CD4-positive, CD25-positive, alpha-beta regulatory T cell (primary cell): ENCODE results near the gene FMOD. TPM values are rescaled to one million over a fixed set of nuclear protein-coding genes. Genes with fewer than 3 reads are reported as not detected.
"Not testable (repeated sequence)": the region's sequence is repeated elsewhere in the genome, so short reads cannot be mapped to it uniquely, and the experiment has no call there.

Source experiments
- ATAC-seq, 2 donors: fragments of 150-1000 bp; cut with Tn5 transposase; one replicate each; pipeline ENCODE4 v1.10.0; 2021; ENCODE audit warnings: low read depth in 2 of 2, moderate number of reproducible peaks in 2 of 2, moderate library complexity in 1 of 2
- DNase-seq, 3 donors: peaks; one replicate each; pipeline versions ENCODE4 v3.0.0 to v3.0.0-alpha.2; 2012 to 2022; ENCODE audit warnings: mixed read lengths in 1 of 3
- H3K27ac ChIP-seq: one replicate; pipeline ENCODE4 v1.7.0; 2013; ENCODE audit warnings: mild to moderate bottlenecking, low read length; ENCODE audit not compliant: insufficient read depth, poor library complexity, severe bottlenecking
- H3K27me3 ChIP-seq: one replicate; pipeline ENCODE4 v1.7.0; 2013; ENCODE audit warnings: low read length; ENCODE audit not compliant: control insufficient read depth, insufficient read depth
- H3K36me3 ChIP-seq: one replicate; pipeline ENCODE4 v1.7.0; 2013; ENCODE audit warnings: mild to moderate bottlenecking, low read length, moderate library complexity; ENCODE audit not compliant: control insufficient read depth, insufficient read depth
- H3K4me1 ChIP-seq: 2 replicates; pipeline ENCODE4 v1.7.0; 2013; ENCODE audit warnings: mild to moderate bottlenecking, low read length; ENCODE audit not compliant: insufficient read depth, control insufficient read depth, poor library complexity, severe bottlenecking
- H3K4me3 ChIP-seq: one replicate; pipeline ENCODE4 v1.7.0; 2013; ENCODE audit warnings: low read depth, mild to moderate bottlenecking, low read length, moderate library complexity
- H3K9me3 ChIP-seq, 2 experiments: 1 replicate in 1 of 2; 2 replicates in 1 of 2; pipeline ENCODE4 v1.7.0; 2013; ENCODE audit warnings: low read length in 2 of 2, mild to moderate bottlenecking in 1 of 2, moderate library complexity in 1 of 2; ENCODE audit not compliant: control insufficient read depth in 2 of 2
- H3K27ac Mint-ChIP-seq, 3 donors: one replicate each; pipeline ENCODE4 v1.8.0; 2020 to 2022; ENCODE audit warnings: mild to moderate bottlenecking in 3 of 3, mixed read lengths in 3 of 3, moderate library complexity in 2 of 3
- H3K27me3 Mint-ChIP-seq: one replicate; pipeline ENCODE4 v1.8.0; 2022; ENCODE audit warnings: mild to moderate bottlenecking, mixed read lengths
- H3K36me3 Mint-ChIP-seq: one replicate; pipeline ENCODE4 v1.8.0; 2020; ENCODE audit warnings: mixed read lengths
- H3K4me1 Mint-ChIP-seq, 4 donors: one replicate each; pipeline ENCODE4 v1.8.0; 2020 to 2022; ENCODE audit warnings: mixed read lengths in 4 of 4, mild to moderate bottlenecking in 1 of 4
- H3K4me3 Mint-ChIP-seq, 4 donors: one replicate each; pipeline ENCODE4 v1.8.0; 2020 to 2022; ENCODE audit warnings: mild to moderate bottlenecking in 4 of 4, mixed read lengths in 4 of 4, moderate library complexity in 3 of 4
- H3K9me3 Mint-ChIP-seq, 7 donors: one replicate each; pipeline ENCODE4 v1.8.0; 2020 to 2022; ENCODE audit warnings: mixed read lengths in 7 of 7, mild to moderate bottlenecking in 3 of 7, moderate library complexity in 2 of 7
- polyA plus RNA-seq, 4 donors: library from polyadenylated mRNA; unstranded; fragments of 300-500 nt; fragmentation: Illumina TruSeq; gene quantifications; one replicate each; pipeline ENCODE4 v1.2.3, GENCODE V29; 2021
- total RNA-seq: library from RNA; stranded (reverse); gene quantifications from one replicate; pipeline ENCODE4 v1.2.3, GENCODE V29; 2022

The FMOD gene
- total and polyA plus RNA-seq, 5 donors from 2014 or later: not detected

DNA sequence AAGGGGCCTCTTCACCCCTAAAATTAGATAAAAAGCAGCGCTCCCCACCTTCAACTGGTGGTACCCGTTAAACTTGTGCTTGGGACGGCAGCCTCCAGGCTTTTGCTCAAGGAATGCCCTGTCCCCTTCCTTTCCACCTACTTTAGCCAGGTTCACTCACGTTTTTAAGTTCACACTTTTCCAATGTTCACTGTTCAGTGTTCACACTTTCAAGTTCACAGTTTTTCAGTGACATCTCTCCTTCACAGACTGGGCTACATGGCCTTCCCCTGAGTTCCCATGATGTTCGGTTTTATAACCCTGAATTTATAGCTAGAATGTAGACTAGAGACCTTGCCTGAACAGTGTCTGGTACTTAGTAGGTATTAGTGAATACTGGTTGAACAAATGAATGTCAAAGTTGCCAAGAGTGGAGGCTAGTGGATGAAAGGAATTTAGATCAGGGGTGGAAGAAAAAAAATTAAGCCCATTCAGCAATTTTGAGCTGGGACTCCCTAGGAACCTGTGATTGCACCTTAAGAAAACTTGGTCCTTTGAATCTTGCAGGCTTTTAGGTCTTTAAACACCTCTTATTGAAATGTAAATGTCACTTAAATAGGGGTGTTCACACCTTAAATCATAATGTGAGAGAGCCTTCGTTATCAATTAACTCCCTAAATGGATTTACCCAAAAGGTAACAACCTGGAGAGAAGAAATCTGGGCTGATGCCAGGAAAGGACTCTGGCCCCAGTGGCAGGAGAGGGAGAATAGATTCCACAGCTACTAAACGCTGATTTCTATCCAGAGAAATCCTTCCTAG lies 33.3 kb downstream of the FMOD start:
- Histone ChIP-seq H3K36me3 (no peaks in the 10 kb centered on the region), H3K9me3 (no peaks in the 10 kb centered on the region), H3K27ac (no peak overlapping the region), H3K4me1 (peaks cover 47% of the 10 kb centered on the region), H3K4me3 (no peak overlapping the region), H3K27me3 (no peaks in the 10 kb centered on the region)
- H3K4me3 Mint-ChIP-seq: peak overlapping the region in 2 of 4 donors; percentile 7 to 61
- peaks cover 32 to 81% (median 58%) of the 10 kb centered on the region in 4 donors for H3K4me1 Mint-ChIP-seq
- DNase-seq: no peak
- H3K27me3 Mint-ChIP-seq: no peaks in the 10 kb centered on the region
- no peak for ATAC-seq
- H3K27ac Mint-ChIP-seq: peak overlapping the region in 2 of 3 donors; percentile 78 to 98
- H3K9me3 Mint-ChIP-seq: no peaks in the 10 kb centered on the region
- peaks cover 8% of the 10 kb centered on the region for H3K36me3 Mint-ChIP-seq

DNA sequence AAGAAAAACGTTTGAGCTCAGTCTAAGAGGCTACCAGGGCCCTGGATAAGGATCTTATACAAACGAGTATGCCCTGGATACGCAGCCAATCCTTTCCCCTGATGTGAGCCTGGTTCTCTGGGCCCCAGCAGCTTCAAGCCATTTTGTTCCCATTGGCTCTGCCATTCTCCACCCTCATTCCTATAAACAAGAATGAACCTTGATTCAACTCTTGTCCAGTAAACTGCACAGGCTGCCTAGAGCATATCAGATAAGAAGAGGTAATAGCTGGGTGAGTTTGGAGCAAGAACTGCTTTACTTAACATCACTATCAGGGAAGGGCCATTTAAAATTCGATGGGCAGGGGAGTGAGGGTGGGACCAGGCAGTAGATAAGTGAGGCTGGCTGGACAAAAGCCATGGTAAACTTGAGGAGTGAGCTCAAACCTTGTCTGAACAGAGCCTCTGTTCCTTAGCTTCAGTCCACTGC lies 34.3 kb downstream of the FMOD start:
- Mint-ChIP-seq H3K27me3 (no peaks in the 10 kb centered on the region), H3K36me3 (peaks cover 10% of the 10 kb centered on the region), H3K9me3 (no peaks in the 10 kb centered on the region), H3K27ac (peak overlapping the region; percentile 53 to 86 (median 77)), H3K4me3 (no peak overlapping the region), H3K4me1 (peaks cover 26 to 77% (median 52%) of the 10 kb centered on the region in 4 donors)
- Histone ChIP-seq H3K36me3 (no peaks in the 10 kb centered on the region), H3K4me3 (no peak overlapping the region), H3K27me3 (no peaks in the 10 kb centered on the region), H3K4me1 (peaks cover 40% of the 10 kb centered on the region), H3K27ac (no peak overlapping the region), H3K9me3 (no peaks in the 10 kb centered on the region)
- DNase-seq (no peak), ATAC-seq (no peak)

DNA sequence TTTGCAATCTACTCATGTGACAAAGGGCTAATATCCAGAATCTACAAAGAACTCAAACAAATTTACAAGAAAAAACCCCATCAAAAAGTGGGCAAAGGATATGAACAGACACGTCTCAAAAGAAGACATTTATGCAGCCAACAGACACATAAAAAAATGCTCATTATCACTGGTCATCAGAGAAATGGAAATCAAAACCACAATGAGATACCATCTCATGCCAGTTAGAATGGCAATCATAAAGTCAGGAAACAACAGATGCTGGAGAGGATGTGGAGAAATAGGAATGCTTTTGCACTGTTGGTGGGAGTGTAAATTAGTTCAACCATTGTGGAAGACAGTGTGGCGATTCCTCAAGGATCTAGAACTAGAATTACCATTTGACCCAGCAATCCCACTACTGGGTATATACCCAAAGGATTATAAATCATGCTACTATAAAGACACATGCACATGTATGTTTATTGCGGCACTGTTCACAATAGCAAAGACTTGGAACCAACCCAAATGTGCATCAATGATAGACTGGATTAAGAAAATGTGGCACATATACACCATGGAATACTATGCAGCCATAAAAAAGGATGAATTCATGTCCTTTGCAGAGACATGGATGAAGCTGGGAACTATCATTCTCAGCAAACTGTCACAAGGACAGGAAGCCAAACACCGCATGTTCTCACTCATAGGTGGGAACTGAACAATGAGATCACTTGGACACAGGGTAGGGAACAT lies 36.7 kb downstream of the FMOD start:
- DNase-seq, H3K27me3 ChIP-seq, H3K4me3 ChIP-seq, H3K9me3 Mint-ChIP-seq, H3K9me3 ChIP-seq, H3K27ac ChIP-seq, ATAC-seq, H3K27me3 Mint-ChIP-seq: not testable (repeated sequence)
- peaks cover 27 to 77% (median 55%) of the 10 kb centered on the region in 4 donors for H3K4me1 Mint-ChIP-seq
- H3K27ac Mint-ChIP-seq: peak overlapping the region in 1 of 3 donors; percentile 67
- H3K4me1 ChIP-seq: peaks cover 32% of the 10 kb centered on the region
- peak overlapping the region in 3 of 4 donors; percentile 35 to 59 (median 42) for H3K4me3 Mint-ChIP-seq
- peaks cover 28% of the 10 kb centered on the region for H3K36me3 Mint-ChIP-seq
- peaks cover 17% of the 10 kb centered on the region for H3K36me3 ChIP-seq

DNA sequence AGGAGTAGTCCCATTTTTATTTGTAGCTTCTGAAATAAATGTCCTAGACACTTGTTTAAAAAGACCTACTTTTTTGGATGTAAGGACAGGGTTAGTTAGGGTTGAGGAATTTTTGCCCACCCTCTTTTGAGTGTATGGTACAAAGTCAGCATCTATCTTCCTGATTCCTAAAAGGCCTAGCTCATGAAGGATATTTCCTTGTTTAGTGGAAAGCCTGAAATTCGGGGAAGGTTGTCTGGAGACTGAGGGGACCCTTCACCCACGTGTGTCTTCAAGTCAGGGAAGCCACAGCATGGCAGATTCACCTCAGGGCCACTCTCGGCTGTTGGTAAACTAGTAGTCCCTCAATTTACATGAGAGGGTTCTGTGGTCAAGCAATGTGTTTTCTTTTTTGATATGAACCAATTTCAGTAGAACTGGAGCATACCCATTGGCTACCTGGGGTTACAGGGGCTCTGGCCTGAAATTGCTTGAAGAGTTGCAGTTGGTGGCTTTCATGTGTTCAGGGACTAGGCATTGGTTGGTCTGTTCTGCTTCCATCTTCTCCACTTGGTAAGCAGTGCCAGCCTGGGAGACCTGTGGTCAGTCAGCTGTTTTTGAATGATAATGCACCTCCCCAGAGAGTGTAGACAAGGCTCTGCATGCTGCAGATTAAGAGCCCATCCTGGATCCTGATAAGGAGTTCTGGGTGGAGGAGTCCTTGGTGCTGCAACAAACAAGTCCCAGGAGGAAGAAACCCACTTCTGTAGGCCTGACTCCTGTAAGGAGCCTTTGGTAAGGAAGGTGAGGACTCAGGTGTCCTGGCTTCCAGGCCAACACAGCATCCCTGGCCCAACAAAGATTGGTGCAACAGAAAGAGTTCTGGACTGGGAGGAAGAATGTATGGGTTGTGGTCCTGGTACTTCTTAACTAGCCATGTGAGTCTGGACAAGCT lies 39.3 kb downstream of the FMOD start:
- Histone ChIP-seq H3K27ac (no peak overlapping the region), H3K36me3 (peaks cover 42% of the 10 kb centered on the region), H3K4me1 (peaks cover 51% of the 10 kb centered on the region), H3K9me3 (no peaks in the 10 kb centered on the region), H3K27me3 (no peaks in the 10 kb centered on the region), H3K4me3 (peak overlapping the region; percentile 19)
- no peaks in the 10 kb centered on the region for H3K9me3 Mint-ChIP-seq
- H3K36me3 Mint-ChIP-seq: peaks cover 53% of the 10 kb centered on the region
- peak overlapping the region; percentile 69 to 74 (median 73) for H3K27ac Mint-ChIP-seq
- DNase-seq: no peak
- H3K4me1 Mint-ChIP-seq: peaks cover 21 to 70% (median 58%) of the 10 kb centered on the region in 4 donors
- ATAC-seq: no peak
- H3K4me3 Mint-ChIP-seq: peak overlapping the region; percentile 17 to 100 (median 71)
- peaks cover 5% of the 10 kb centered on the region for H3K27me3 Mint-ChIP-seq

DNA sequence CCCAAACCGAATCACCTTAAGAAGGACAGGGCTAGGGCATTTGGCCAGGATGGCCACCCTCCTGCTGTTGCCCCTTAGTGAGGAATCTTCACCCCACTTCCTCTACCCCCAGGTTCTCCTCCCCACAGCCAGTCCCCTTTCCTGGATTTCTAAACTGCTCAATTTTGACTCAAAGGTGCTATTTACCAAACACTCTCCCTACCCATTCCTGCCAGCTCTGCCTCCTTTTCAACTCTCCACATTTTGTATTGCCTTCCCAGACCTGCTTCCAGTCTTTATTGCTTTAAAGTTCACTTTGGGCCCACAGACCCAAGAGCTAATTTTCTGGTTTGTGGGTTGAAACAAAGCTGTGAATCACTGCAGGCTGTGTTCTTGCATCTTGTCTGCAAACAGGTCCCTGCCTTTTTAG lies 42.0 kb downstream of the FMOD start:
- peaks cover 50% of the 10 kb centered on the region for H3K36me3 Mint-ChIP-seq
- H3K4me3 ChIP-seq: peak overlapping the region; percentile 100
- peaks cover 10% of the 10 kb centered on the region for H3K27me3 Mint-ChIP-seq
- H3K27ac Mint-ChIP-seq: peak overlapping the region; percentile 95 to 99 (median 98)
- H3K9me3 ChIP-seq: no peaks in the 10 kb centered on the region
- H3K27ac ChIP-seq: peak overlapping the region; percentile 97
- peaks cover 24 to 69% (median 59%) of the 10 kb centered on the region in 4 donors for H3K4me1 Mint-ChIP-seq
- H3K4me3 Mint-ChIP-seq: peak overlapping the region; percentile 96 to 100 (median 98)
- DNase-seq (peak in 2 of 3 donors; percentile 19 to 37), ATAC-seq (no peak)
- H3K4me1 ChIP-seq: peaks cover 61% of the 10 kb centered on the region
- H3K27me3 ChIP-seq: no peaks in the 10 kb centered on the region
- no peaks in the 10 kb centered on the region for H3K9me3 Mint-ChIP-seq
- peaks cover 47% of the 10 kb centered on the region for H3K36me3 ChIP-seq

DNA sequence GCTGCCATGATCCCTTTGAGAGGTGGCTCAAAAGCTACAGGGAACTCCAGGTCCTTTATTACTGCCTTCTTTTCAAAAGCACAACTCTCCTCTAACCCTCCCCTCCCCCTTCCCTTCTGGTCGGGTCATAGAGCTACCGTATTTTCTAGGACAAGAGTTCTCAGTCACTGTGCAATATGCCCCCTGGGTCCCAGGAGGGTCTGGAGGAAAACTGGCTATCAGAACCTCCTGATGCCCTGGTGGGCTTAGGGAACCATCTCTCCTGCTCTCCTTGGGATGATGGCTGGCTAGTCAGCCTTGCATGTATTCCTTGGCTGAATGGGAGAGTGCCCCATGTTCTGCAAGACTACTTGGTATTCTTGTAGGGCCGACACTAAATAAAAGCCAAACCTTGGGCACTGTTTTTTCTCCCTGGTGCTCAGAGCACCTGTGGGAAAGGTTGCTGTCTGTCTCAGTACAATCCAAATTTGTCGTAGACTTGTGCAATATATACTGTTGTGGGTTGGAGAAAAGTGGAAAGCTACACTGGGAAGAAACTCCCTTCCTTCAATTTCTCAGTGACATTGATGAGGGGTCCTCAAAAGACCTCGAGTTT lies 42.5 kb downstream of the FMOD start:
- Mint-ChIP-seq H3K4me3 (peak overlapping the region; percentile 96 to 100 (median 98)), H3K9me3 (no peaks in the 10 kb centered on the region), H3K27ac (peak overlapping the region; percentile 95 to 99 (median 98)), H3K27me3 (peaks cover 10% of the 10 kb centered on the region), H3K4me1 (peaks cover 25 to 69% (median 61%) of the 10 kb centered on the region in 4 donors), H3K36me3 (peaks cover 46% of the 10 kb centered on the region)
- Histone ChIP-seq H3K27me3 (no peaks in the 10 kb centered on the region), H3K9me3 (no peaks in the 10 kb centered on the region), H3K36me3 (peaks cover 47% of the 10 kb centered on the region), H3K4me1 (peaks cover 61% of the 10 kb centered on the region), H3K27ac (peak overlapping the region; percentile 97), H3K4me3 (peak overlapping the region; percentile 100)
- ATAC-seq (no peak), DNase-seq (peak in 1 of 3 donors; percentile 38)
